AML-193 (cell line): ENCODE results near the gene FNBP1.
"Not testable (repeated sequence)": the region's sequence is repeated elsewhere in the genome, so short reads cannot be mapped to it uniquely, and the experiment has no call there.

ENCODE experiments used
- DNase-seq, 2 experiments: peaks; one replicate each; lab custom pipeline; 2025; lab: John Stamatoyannopoulos, UW

FNBP1 gene

DNA sequence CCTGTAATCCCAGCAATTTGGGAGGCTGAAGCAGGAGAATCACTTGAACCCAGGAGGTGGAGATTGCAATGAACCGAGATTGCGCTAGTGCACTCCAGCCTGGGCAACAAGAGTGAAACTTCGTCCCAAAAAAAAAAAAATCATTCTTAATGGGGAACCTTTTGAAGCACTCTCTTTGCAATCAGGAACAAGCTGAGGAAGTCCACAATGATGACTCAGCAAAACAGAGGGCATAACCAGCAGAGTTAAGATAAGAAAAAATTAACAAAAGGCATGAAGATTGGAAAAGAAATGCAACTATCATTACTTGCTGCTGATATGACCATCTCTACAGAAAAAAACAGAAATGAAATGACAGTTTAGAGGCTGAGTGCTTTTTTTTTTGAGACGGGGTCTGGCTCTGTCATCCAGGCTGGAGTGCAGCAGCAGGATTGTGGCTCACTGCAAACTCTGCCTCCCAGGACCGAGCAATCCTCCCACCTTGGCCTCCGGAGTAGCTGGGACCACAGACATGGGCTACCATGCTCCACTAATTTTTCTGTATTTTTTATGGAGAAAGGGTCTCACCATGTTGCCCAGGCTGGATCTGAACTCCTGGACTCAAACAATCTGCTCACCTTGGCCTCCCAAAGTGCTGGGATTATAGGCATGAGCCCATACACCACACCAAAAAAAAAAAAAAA lies 88.0 kb downstream of the FNBP1 start:
- DNase-seq = peak; percentile 78 to 89

DNA sequence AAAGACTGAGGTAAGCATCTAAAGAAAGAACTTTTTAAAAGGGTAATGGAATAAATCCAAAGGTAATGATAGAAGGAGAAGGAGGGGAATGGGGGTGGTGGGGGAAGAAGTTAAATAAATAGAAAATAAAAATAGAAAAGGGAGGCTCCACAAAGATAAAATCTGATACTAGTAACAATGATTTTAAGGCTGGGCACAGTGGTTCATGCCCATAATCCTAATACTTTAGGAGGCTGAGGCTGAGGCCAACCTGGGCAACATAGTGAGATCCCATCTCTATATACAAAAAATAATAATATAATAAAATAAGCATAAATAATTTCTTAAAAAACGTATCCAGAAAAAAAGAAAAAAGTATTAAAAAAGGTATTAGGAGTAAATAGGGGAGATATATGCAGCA lies 89.3 kb downstream of the FNBP1 start:
- DNase-seq = no peak

DNA sequence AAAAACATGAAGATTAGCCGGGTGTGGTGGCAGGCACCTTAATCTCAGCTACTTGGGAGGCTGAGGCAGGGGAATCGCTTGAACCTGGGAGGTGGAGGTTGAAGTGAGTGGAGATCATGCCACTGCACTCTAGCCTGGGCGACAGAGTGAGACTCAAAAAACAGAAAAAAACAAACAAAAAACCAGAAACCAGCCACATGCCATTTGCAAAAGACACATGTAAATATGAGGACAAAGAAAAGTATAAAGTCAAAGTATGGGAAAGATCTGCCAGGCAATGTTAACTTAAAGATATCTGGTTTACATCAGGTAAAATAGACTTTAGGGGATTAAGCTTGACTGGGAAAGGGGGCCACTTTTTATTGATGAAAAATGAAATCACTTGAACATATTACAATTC lies 90.7 kb downstream of the FNBP1 start:
- DNase-seq = no peak

DNA sequence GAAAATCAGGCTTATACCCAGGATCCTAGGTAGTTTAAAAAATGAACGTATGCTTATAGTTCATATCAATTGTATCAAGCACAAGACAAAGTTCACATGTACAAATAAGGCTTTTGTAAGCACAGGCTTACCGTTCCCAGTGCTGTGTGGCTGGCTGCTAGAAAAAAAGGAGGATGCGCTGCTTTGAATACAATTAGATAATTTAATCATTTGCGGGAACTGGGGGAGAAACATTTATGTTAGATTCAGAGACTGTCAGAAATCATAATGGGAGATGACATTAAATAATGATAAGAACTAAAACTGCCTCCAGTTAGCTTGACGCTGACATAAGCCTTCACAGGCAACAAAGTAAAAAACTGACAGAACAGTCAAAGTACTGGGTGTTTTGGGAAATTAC lies 93.2 kb downstream of the FNBP1 start:
- no peak for DNase-seq

DNA sequence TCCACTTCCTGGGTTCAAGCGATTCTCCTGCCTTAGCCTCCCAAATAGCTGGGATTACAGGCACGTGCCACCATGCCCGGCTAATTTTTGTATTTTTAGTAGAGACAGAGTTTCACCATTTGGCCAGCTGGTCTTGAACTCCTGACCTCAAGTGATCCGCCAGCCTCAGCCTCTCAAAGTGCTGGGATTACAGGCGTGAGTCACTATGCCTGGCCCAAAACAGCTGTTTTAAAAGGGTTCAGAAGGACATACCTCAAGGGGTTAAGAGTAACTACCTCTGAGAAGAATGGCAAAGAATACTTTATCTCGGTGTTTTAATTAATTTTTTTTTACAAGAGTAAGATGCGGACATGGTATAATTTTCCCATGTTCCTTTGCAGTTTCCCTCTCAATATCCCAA lies 94.4 kb downstream of the FNBP1 start:
- DNase-seq = not testable (repeated sequence)

DNA sequence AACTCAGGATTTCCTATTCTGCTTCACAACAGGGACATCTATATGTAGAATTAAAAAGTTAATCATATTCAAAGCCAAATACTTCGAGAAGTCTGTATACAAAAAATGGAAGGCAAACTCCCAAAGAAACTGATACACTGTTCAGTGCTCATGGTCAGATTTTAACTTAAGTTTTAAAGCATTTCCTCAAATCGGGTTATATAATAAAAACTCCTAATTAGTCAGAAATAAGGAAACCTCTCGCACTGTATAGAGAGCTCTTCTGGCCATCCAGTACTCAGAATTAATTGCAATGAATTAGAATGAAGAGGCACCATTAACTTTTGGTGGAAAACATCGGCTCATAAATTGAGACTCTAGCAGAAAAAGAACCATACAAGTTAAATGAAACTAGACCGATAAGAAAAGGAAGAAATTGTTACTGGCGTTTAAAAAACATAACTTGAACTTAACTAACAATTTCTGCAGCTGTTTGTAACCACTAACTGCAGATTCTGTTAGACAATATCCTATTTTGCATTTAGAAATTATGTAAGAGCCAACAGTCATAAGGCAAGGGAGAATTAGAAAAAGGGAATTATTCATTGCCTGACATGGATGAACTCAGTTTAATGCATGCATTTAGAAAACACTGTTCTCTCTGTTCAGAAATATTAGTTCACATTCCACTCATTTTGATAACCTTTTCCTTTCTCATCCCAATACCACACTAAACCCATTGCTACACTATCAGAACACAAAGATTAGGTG lies 96.6 kb downstream of the FNBP1 start:
- DNase-seq = peak; percentile 74 to 76

DNA sequence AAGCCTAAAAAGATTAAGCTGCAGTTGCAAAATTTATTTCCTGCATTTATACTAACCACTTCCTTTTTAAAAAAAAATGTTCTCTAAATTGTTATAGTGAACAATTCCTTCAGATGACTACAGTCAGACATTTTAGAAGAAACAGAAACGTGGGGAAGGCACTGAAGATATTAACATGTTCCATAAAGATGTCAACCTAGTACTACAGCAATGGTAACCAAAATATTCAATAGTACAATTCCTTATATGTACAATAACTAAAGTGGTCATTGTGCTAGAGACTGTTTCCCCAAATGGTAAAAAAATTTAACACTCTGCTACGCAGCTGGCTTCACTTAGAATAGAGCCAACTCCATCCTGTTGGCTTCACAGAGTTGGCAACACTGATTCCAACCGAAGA lies 97.7 kb downstream of the FNBP1 start:
- DNase-seq = peak; percentile 67 to 76

DNA sequence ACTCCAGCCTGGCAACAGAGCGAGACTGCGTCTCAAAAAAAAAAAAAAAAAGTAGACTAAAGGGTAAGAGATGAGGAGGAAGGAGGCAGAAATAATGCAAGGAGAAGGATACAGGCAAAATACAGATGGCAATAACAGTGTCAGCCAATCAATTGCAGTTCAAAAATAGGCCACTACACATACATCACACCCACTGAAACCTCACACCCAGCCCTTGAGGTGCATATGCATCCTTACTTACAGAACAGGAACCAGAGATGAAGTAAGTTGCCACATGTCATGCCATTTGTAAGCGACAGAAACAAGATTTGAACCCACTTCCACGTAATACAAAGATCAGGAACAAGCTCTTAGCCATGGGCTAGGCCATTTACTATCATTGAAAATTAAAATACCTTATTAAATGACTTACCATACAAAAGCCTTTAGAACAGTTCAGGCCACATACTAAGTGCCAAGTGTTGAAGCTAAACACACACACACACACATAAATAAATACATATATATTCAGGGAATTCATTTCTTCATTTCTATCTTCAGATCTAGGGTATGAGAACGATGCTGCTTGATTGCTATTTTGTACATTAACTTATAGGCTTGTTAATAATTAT lies 98.4 kb downstream of the FNBP1 start:
- DNase-seq = peak; percentile 82 to 87

DNA sequence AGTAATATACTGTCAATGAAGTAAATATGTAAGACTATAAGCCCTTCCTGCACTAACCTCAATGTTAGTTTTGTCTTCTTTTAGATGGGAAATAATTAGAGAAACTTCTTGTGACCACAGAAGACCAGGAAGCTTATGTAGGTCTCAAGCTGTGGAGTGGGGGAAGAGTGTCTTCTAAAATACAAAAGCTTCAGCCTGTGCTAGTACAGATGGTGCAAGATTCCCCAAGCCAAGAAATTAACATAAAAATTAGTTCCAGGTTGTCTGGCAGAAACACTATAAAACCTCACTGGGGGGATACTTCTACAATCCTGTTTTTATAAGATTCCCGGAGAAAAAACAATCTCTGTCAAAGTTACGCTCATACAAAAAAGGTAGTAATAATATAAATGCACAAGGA lies 103.6 kb downstream of the FNBP1 start:
- no peak for DNase-seq

DNA sequence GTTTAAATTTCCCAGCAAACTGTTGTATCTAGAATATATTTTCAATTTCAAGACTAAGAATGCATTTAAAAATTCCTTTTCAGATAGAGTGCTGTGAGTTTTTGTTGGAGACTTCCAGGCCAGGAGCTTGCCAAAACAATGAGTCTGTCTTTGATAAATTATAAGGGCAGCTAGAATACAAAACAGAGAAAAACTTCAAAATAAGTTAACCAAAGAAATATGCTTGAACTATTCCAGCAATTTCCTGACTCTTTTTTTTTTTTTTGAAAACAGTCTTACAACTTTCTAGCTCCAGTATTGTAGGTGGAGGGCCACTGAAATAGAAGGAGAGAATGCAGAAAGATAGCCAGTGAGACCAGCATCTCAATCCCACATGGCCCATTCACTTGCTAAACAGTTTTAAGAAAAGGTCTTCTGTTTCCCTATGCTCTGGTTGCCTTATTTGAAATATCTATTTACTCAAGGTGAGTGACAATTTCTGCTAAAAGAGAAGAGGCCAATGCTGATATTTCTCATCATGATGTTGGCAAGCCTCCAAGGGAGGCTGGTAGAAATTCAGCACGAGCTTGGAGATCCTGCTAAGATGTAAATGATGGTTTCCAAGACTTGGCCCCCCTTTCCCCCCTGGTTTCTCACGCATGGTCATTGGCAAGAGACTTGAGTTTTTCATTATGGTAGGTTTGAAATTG lies 104.6 kb downstream of the FNBP1 start:
- DNase-seq = no peak

DNA sequence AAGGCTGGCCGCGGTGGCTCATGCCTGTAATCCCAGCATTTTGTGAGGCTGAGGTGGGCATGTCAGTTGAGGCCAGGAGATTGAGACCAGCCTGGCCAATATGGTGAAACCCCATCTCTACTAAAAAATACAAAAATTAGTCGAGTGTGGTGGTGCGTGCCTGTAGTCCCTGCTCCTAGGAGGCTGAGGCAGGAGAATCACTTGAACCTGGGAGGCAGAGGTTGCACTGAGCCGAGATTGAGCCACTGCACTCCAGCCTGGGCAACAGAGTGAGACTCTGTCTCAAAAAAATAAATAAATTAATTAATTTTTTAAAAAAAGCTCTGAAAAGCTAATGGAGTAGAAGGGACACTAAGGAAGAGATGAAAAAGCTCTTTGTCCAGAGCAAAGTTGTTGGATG lies 105.1 kb downstream of the FNBP1 start:
- not testable (repeated sequence) for DNase-seq

DNA sequence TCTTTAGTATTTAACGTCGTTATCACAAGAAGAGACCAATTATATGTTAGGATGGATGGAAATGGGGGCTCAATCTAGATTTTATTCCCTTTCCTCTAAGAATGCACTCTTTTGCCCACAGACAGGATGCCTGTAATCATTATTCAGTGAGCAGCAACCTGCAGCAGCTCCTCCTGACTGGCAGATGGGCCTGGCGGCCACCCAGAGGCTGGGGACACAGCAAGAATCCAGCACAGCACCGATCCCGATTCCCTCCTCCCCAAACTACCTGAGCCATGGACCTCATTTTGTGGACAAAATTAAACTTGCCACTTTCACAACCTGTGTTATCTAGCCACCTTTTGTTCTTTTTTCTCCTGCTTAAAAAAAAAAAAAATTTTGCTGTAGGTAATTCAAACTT lies 106.8 kb downstream of the FNBP1 start:
- DNase-seq = no peak

DNA sequence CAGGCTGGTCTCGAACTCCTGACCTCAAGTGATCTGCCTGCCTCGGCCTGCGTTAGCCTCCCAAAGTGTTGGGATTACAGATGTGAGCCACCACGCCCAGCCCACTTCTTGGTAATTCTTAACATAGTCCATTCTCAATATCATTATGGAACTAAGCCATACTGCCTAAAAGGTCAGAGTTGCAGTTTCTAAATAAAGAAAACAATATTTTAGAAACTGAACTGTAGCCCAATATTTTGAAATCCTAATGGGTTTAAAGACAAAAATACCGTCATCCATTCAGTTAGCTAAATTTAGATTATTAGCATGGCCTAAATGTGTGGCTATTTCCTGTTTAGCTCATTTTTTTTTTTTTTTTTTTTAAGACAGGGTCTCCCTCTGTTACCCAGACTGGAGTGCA lies 108.2 kb downstream of the FNBP1 start:
- no peak for DNase-seq

DNA sequence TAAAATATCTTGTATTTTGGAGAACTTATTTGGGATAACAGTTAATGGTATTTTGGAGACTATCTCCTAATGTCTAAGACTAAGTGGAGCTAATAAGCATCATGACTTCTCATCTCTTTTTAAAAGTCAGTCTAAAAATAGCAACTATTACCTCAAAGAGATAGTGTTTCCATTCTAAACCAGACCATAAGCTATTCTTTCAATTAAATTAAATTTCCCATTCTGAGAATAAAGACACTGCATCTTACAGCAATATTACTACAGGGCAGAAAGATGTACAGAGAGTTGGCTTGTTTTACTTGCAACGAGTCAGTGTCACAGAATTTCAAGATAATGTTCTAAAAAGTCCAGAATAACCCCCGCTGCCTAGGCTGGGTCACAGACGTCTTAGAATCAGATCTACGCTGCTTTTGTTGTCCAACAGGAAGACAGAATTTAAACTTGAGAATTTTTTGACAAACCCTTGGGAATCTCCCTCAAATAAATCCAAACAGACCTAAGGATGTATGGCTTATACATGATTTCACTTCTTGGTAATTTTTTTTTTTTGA lies 108.9 kb downstream of the FNBP1 start:
- DNase-seq = no peak

DNA sequence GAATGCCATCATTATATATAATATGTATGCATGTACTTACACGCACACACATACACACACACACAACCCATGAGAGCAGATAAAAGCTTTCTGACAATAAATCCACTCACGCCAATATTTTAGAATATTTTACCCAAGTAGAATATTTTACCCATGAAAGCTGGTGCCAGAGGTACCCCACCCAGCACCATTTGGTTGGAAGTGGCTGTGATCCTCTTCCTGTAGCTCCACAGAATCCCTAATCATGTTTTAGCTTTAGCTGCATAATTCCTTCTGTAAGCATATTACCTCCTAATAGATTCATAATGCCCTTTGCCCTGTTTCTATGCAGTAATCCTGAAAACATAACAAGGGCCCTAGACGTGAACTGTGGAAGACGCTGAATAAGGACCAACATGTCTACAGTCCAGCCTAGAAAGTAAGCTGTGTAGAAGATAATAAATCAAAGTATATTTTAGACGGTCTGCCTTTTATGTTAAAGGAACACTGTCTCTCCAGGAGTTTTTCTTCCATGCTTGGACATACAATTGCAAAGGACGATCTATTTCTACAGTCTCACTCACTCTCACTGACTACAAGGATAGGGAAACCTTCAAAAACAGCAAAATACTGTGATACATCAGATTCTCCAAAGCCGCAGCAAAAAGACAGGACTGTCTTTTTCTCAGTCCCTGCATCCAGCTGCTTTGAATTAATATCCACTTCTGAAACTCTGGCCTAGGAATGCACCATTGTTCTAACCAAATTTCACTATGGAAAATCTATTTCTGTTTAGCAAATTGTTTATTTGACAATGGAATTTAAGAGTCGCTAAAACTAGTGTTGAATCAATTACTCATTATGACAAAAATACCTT lies 109.6 kb downstream of the FNBP1 start:
- no peak for DNase-seq

DNA sequence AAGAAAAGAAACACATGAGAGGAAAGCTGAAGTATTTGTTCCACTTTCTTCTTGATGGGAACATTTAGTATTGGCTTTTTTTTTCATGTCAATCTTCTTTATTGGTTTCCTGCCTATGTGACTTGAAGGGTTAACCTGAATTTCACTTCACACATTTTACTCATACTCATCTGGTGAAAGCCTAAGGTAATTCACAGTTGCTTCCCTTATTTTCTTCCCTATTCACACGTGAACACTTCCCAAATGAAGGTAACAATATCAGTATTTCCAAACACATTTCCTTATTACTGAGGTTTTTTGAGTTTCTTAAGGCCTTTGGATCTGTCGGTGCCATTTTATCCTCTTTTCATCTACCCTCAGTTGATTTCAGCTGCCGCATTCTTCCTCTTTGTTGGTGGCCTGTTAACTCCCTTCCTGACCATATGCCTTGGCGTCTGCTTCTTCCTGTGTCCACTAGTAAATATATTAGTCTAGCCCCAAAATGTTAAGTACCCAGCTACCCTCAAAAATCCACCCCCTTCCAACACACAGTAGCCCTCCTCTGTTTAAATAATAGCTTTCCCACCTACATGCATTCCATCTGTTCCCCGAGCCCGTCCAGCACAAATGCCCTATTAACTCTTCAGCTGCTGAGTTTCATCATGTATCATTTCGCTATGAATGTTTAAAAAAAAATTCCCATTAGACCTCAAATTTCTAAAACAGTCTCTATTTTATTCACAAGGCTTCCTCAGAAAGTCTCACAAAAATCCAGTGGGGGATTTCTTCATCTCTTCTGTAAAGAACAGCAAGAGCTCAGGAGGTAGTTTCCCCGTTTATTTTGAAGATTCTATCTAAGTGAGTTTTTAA lies 110.5 kb downstream of the FNBP1 start:
- peak; percentile 40 to 48 for DNase-seq

DNA sequence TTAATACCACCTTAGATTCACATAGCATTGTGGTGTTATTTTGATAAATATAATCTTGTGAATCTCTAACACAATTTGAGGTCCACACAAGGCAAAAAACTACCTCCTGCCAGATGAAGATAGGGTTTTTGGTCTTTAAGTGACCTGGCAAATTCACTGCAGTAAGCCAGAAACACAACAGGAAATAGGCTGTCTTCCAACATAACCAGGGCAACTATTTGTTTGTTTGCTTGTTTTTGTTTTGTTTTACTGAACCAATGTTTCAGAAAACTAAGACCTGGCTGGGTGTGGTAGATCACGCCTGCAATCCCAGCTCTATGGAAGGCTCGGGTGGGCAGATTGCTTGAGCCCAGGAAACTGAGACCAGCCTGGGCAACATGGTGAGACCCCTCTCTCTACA lies 112.2 kb downstream of the FNBP1 start:
- no peak for DNase-seq

DNA sequence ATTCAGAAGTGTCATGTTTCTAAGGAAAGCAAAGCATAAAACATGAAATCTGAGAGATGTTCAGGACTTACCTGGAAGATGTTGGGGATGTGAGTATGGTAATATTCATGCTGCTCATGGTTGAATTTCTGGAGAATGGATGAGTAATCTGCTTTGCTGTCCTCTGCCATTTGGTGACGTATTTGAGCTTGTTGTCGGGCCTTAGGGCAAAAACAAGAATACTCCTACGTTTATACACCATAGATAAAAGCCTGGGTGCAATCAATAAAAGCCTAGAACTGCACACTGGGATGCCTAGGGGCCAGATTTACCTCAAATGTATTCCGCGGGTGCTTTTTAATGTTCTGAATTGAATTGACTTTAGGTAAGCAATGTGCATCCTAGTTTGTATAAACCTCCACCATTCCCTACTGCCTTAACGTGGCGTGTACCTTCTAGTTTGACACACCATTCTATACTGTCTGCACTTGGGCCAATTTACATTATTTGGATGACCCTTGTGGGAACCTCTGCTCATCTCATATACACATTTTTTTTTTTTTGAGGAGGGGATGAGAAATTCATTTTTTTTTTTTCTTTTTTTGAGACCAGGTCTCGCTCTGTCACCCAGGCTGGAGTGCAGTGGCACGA lies 113.4 kb downstream of the FNBP1 start:
- DNase-seq = no peak

DNA sequence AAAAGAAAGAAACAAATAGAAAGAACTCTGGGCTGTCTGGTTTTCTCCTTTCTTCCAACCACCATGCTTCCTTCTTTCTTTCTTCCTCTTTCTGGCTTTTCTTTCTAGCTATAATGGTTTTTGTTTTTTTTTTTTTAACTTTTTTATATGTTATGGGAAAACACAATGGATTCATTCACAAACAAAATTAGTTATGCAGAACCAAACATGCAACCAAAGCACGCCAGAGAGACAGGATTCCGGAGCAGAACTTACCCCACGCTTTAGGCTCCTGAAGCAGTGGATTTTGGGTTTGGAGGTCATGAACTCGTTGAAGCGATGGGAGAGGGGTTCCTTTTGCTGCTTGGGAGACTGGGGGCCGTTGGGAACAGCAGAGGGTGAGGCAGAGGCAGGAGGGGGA lies 119.4 kb downstream of the FNBP1 start:
- DNase-seq = no peak

DNA sequence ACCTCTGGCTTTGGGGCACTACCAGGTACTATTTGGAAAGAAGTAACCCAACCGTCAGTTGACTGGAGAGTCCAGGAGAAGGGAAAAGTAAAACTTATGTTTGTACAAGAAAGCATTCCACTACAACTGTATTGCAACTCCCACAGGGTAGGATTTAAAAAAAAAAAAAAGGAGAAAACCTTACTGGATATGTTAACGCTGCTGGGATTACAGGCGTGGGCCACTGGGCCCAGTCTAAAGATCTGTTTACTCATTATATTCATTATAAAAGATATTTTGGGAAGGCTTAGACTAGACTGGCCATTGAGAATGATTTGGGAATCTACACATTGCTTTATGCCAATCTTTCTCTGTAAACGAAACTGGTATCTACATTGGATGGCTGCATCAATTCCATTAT lies 121.1 kb downstream of the FNBP1 start:
- no peak for DNase-seq
